ENCODE data around the gene IPO13.

Gene IPO13

GRCh38 chr1:43974443-43975248 lies 27.9 kb downstream of the IPO13 start, which contains the start of gene ATP6V0B:
ATP6V0B (plus strand) TSS chr1:43974960; CDS start chr1:43975041, 81 bp downstream.
- Histone ChIP-seq H3K27ac (peak within 1 kb of the TSS; percentile 85), H3K36me3 (peaks cover 49% of the 10 kb centered on the region), H3K27me3 (ENCODE audit: insufficient read depth, low read depth, severe bottlenecking) (no peaks in the 10 kb centered on the region), H3K4me3 (ENCODE audit: low read depth, low read length) (peak within 1 kb of the TSS; percentile 74), H3K9me3 (ENCODE audit: severe bottlenecking) (no peaks in the 10 kb centered on the region)
- DNase-seq: peak; percentile 96
- TF ChIP-seq CTCF (IDR thresholded peaks at IDR 0.05; ENCODE audit: low read depth, low read length): peak; percentile 18; the same call in 1 of the 2 replicates

- no peak for DNase-seq
- no peak for TF ChIP-seq CTCF (IDR thresholded peaks at IDR 0.05; ENCODE audit: low read depth, low read length)
Observed at GRCh38 chr1:43975249-43975961, 28.7 kb downstream of the IPO13 start.

GRCh38 chr1:43976045-43976444 lies 29.3 kb downstream of the IPO13 start:
- no peak for TF ChIP-seq CTCF (IDR thresholded peaks at IDR 0.05; ENCODE audit: low read depth, low read length)
- peaks cover 55% of the 10 kb centered on the region for H3K36me3 ChIP-seq
- no peaks in the 10 kb centered on the region for H3K27me3 ChIP-seq (ENCODE audit: insufficient read depth, low read depth, severe bottlenecking)
- no peaks in the 10 kb centered on the region for H3K9me3 ChIP-seq (ENCODE audit: severe bottlenecking)
- DNase-seq: no peak
- H3K27ac ChIP-seq: no peak overlapping the region
- no peak overlapping the region; the same call in 1 of the 2 replicates for H3K4me3 ChIP-seq (ENCODE audit: low read depth, low read length)

More at GRCh38 chr1:43975249-43975961, 28.7 kb downstream of the IPO13 start:
- peak overlapping the region; percentile 74 for H3K4me3 ChIP-seq (ENCODE audit: low read depth, low read length)
- peak overlapping the region; percentile 85 for H3K27ac ChIP-seq
- H3K9me3 ChIP-seq (ENCODE audit: severe bottlenecking): no peaks in the 10 kb centered on the region
- peaks cover 50% of the 10 kb centered on the region for H3K36me3 ChIP-seq
- H3K27me3 ChIP-seq (ENCODE audit: insufficient read depth, low read depth, severe bottlenecking): no peaks in the 10 kb centered on the region

GRCh38 chr1:43976890-43977289 lies 30.1 kb downstream of the IPO13 start:
- no peaks in the 10 kb centered on the region for H3K27me3 ChIP-seq (ENCODE audit: insufficient read depth, low read depth, severe bottlenecking)
- no peaks in the 10 kb centered on the region for H3K9me3 ChIP-seq (ENCODE audit: severe bottlenecking)
- no peak for TF ChIP-seq CTCF (IDR thresholded peaks at IDR 0.05; ENCODE audit: low read depth, low read length)
- no peak overlapping the region for H3K4me3 ChIP-seq (ENCODE audit: low read depth, low read length)
- peaks cover 57% of the 10 kb centered on the region for H3K36me3 ChIP-seq
- DNase-seq: no peak
- no peak overlapping the region for H3K27ac ChIP-seq

GRCh38 chr1:43977376-43978263 lies 30.9 kb downstream of the IPO13 start:
- no peak for TF ChIP-seq CTCF (IDR thresholded peaks at IDR 0.05; ENCODE audit: low read depth, low read length)
- Histone ChIP-seq H3K27ac (no peak overlapping the region), H3K27me3 (ENCODE audit: insufficient read depth, low read depth, severe bottlenecking) (no peaks in the 10 kb centered on the region), H3K4me3 (ENCODE audit: low read depth, low read length) (no peak overlapping the region), H3K9me3 (ENCODE audit: severe bottlenecking) (no peaks in the 10 kb centered on the region), H3K36me3 (peaks cover 55% of the 10 kb centered on the region)
- no peak for DNase-seq
